Suppressor macrophage treated with lipopolysaccharide for 4 hours (primary cell): ENCODE results near the gene CRYBA4.

ENCODE experiments used
- DNase-seq: peaks from one replicate; pipeline ENCODE4 v3.0.0-alpha.2; 2020

The CRYBA4 gene

DNA sequence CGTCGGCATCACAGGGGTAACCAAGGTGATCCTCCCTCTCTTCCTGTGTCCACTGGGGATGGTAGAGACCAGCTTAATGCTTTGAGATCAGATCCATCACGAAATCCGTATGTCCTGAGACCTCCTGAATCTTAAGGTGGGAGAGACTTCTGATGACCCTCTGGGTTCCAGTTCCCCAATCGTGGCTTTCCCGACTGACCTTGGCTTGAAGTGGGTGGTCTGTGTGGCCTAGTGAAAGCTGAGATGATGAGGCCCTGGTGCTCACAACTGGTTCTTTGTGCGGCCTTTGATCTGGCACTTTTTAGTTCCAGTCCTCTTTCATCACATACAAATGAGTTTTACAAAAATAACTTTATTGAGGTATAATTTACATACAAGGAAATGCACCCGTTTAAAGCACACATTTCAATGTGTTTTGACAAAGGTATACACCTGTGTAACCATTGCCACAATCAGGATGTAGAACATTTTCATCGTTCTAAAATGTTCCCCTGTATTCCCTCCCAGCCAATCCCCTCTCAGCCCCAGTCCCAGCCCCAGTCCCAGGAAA, 41.7 kb downstream of the CRYBA4 start:
- no peak for DNase-seq

DNA sequence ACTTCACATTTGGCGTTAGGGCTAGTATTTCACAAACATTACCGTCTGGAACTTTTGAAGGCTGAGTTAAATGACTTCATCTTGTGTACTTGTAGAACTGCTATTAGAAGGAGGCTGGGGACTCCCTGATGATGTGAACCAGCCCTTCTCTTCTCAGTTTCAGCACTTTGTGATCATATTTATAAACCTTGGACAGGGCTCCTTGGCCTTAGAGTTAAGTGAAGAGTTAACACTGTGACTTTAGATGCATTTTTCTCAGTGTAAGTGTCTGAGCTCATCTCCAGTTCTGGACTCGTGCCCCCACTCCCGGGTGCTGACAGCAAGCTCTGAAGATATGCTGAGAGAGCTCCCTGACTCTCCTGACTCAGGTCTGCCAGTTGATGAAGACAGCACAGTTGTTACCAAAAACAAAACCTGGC, 44.1 kb downstream of the CRYBA4 start:
- no peak for DNase-seq

DNA sequence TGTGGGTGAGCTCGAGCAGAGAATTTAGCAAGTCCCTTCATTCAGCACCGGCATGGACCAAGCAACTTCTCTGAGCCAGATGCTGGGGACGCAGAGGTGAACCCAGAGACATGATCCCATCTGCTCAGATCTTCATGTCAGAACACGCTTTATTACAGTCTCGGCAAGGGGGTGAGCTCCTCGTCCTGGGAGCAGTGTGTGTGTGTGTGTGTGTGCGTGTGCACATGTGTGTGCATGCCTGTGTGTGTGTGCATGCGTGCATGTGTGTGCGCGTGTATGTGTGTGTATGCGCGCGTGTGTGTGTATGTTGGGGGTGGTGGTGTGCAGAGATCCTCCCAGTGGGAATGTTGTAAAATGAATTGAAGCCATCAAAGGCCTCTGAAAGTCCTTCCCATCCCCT, 45.4 kb downstream of the CRYBA4 start:
- DNase-seq, result no peak

DNA sequence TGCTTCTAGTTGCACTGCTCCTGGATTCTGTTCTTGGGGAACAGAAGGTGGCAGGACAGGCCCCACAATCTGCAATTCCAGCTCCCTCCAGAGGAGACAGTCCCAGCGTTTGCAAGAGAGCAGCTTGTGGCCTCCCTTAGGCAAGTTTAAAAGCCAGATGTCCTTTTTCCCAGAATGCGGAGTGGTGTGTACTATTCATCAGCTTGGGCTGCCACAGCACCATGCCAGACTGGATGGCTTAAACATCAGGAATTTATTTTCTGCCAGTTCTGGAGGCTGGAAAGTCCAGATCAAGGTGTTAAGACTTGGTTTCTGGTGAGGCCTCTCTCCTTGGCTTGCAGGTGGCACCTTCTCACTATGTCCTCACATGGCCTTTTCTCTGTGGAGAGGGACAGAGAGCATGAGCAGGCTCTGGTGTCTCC, 47.3 kb downstream of the CRYBA4 start:
- DNase-seq, result peak; percentile 50

DNA sequence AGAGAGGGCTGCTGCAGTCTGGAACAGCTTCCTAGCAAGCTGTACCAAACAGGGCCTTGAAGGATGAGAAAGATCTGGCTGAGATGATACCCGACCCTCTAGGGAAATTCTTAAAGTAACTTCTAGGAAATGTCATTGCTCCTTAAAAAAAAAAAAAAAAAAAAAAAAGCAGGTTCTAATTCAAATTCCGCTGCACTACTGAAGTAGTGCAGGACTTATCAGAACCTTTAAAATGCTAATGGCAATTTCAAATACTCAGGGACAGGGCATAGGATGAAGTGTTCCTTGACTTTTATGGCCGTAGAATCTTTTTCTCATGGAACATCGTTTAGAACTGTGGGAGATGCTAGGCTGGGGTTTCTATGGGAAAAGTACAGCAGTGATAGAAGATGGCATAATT, 48.7 kb downstream of the CRYBA4 start:
- DNase-seq, result no peak

DNA sequence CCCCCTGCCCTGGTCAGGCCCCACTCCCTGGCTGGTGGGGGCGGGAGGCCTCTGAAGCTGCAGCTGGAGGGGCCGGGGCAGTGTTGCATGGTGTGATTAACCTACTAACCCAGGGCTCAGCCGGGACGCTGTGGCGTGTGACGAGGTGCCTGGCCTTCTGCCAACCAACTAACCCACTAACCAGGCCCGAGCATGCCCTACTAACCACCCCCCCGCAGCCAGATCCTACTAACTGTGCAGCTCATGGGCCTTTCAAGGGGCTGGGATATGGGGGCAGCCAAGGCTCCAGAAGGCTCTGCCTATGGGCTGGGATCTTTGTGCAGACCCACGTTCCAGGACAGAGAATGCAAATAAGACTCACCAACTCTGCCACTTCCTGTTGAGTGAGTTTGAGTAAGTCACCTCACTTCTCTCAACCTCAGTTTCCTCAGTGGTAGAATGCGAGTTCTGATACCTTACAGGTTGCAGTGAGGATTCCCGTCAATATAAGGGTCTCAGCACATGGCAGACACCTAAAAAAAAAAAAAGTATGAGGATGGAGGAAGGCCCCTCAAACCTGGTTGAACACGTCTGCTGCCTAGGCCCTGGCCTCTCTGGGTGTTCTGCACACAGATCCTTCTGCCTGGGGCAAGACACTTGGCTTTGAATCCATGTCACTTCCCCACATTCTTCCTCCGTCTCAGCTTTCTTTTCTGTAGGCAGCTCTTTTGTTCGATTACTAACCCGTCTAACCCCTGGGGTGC, 49.7 kb downstream of the CRYBA4 start:
- no peak for DNase-seq

DNA sequence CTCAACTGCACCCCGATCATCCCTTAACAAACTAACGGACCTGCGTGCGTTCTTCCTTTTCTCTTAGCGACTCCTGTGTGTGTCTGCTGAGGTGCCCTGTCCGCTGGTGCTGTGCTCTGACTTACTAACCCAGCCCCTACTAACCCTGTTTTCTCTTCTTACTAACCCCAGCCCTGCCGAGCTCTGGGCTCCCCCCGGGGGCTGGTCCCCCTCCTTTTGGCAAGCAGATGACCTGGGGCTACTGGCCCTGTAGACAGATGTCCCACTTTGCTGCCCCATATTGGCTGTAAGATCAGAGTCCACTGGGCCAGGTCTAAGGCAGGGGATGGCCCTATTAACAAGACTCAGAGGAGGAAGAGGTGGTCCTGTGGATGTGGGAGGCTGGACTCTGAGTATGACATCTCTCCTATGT, 50.3 kb downstream of the CRYBA4 start:
- no peak for DNase-seq

DNA sequence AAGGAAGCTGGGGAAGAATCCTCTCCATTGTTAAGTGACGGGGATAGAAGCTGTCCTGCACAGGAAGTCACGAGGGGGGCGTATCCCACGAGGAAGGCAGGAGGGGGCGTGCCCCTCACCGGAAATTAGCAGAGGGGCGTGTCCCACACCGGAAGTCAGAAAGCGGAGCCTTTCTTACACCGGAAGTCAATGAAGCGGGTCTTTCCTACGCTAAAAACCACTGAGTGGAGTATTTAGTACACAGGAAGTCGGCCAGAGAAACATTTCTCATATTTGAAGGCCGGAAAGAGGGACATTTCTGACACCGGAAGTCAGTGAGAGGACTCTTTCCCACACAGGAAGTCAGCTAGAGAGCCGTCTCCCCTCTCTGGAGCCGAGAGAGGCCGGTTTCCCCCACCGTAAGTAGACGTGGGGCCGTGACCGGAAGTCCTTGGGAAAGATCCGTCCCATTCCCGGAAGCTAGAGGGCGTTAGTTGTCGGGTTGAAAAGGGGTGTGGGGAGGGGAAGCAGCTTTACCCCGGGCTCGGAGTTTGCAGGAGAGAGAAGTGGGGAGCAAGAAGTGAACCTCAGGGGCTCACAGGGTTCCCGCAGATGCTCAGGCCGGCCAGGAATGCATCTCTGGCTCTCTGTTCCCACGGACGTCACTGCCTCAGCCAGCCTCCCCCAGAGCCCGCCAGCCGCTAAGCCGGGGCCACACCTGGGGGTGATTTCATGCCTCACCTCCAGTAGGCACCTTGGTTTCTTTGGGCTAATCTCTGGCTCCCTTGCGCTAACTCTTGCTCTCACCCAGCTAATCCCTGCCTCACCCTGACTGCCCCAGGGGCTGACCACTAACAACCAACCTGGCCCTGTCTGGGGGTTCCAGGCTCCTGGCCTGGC, 51.1 kb downstream of the CRYBA4 start:
- DNase-seq, result peak; percentile 96

DNA sequence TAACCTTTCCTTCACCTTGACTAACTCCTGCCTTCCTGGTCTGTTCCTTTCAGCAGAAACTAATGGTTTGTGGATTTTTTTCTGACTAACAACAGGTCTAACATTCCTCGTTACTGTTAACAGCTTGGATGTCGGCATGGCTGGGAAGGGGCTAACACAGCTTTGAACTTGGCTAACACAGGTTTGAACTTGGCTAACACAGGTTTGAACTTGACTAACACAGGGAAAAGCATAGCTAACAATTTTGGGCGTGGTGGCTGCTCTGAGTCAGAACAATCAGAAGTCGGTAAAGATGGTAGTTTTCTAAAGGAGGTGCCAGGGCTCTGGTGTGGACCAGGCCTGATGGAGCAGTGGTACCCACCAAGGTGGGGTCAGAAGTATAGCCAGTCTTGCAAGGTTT, 51.7 kb downstream of the CRYBA4 start:
- no peak for DNase-seq

DNA sequence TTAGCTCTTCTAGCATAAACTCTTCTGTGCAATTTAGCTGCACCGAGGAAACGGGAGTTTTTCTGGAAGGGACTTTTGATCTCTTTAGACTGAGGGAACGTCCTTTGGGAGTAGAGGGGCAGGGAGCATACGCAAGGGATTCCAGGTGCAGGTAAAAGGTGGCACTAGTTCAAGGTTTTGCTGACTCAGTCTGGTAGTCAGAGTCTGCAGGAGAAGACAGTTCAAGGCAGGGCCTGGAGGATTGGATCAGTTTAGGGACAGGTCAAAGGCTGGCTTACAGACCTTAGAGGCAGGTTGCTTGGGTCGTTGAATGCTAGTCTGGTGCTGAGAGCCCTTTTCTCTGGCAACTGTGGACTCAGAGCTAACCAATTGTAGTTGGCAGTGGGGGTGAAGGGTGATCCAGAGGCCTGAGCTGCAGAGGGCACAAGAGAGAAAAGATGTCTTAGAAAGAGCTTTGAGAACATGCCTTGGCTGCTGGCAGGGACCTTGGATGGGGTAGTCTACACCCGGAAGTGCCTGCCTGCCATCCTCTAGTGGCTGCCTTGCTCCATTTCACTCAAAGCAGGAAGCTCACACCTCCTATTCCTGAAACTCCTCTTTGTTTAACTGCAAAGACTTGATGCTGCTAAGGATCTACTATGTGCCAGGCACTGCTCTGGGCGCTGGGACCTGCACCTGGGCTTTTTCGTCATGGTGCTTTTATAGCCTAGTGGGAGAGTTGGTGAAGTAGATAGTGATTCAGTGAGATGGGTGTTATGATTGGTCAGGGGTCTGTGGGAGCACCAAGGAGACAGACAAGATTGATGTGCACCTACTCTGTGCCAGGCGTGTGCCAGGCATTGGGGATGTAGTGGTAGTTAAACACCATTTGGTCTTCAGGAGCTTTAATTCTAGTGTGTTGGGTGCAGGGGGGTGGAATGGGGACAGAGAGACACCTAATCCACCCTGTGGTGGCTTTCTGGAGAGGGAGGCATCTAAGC, 52.7 kb downstream of the CRYBA4 start:
- no peak for DNase-seq

DNA sequence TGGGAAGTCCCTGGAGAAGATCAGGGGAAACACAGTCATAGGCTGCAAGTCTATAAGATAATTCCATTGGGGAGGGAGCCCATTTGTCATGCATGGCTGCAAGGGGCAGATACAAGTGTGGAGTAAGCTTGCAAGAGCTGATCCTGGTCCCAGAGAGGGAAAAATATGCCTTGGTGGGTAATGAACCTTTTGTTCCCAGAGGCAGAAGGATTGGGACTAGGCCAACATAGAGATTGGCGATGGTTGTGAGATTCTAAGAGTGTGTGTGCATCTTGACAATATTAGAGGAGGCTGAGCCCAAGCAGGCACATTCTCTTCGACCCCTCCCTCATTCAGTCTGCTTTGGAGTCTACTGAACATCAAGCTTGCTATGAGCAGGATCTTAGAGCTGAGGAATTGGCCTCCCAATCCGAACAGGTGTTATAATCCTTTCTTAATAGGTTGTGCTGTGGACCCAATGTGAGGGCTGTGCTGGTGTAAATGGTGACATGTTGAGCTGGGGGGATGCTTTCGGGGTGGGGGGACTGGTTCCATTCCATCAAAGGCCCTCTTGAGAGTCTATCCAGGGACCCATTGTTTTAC, 54.0 kb downstream of the CRYBA4 start:
- DNase-seq, result no peak

DNA sequence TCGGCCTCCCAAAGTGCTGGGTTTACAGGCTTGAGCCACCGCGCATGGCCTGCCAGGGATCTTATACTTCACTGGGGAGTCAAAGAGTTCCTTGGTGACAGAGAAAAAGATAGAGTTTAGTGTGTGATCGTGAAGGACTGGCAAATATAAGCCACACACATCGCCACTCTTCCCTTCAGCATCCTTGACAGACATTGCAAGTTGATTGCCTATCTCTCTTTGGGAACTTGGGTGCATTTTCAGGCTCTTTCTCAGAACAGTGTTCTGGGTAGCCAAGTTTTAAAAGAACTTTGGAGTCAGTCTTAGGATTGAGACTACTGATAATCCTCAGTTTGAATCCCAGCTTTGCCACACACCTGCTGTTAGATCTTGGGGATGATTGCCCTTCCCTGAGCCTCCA, 55.5 kb downstream of the CRYBA4 start:
- no peak for DNase-seq

DNA sequence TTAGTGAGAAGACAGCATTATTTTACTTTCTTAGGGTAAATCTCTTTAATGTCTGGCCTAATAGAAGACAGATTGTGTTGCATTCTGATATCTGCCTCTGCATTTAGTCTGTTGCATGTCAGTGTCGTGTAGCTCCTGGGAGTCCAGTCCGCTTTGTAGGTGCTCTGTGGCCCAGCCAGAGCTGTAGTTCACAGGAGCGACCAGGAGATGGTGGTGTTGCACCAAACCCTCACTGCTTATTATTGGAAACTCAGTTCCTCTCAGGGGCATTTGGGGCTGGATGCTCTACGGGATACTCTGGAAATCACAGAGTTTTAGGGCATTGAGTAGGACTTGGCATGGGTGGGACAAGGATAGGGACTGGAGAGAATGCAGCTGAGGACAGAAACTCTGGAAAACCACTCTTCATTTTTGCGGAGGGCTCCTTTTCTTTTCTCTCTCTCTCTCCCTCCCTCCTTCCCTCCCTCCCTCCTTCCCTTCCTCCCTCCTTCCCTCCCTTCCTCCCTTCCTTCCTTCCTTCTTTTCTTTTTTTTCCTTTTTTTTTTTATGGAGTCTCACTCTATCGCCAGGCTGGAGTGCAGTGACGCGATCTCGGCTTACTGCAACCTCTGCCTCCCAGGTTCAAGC, 57.4 kb downstream of the CRYBA4 start:
- DNase-seq, result peak; percentile 78
